ENCODE data around the gene IMMP1L. TPM values are rescaled to one million over a fixed set of nuclear protein-coding genes. Genes with fewer than 3 reads are reported as not detected.
A peak's percentile ranks its signal among the peaks of the same experiment; 100 is the strongest.

The IMMP1L gene
- total and polyA plus RNA-seq, 10 of the 15 experiments (the other 5 are each of a cell fraction or from before 2014, with no cell fraction given): 29.4 to 145 (median 85.8) TPM

- TF ChIP-seq SPI1 (IDR thresholded peaks at IDR 0.05; ENCODE audit: borderline replicate concordance, insufficient read depth, low read depth, low read length): no peak
- no peak for TF ChIP-seq CBX3 (IDR thresholded peaks at IDR 0.05; ENCODE audit: borderline replicate concordance, low read depth)
- TF ChIP-seq, protein P1, sequence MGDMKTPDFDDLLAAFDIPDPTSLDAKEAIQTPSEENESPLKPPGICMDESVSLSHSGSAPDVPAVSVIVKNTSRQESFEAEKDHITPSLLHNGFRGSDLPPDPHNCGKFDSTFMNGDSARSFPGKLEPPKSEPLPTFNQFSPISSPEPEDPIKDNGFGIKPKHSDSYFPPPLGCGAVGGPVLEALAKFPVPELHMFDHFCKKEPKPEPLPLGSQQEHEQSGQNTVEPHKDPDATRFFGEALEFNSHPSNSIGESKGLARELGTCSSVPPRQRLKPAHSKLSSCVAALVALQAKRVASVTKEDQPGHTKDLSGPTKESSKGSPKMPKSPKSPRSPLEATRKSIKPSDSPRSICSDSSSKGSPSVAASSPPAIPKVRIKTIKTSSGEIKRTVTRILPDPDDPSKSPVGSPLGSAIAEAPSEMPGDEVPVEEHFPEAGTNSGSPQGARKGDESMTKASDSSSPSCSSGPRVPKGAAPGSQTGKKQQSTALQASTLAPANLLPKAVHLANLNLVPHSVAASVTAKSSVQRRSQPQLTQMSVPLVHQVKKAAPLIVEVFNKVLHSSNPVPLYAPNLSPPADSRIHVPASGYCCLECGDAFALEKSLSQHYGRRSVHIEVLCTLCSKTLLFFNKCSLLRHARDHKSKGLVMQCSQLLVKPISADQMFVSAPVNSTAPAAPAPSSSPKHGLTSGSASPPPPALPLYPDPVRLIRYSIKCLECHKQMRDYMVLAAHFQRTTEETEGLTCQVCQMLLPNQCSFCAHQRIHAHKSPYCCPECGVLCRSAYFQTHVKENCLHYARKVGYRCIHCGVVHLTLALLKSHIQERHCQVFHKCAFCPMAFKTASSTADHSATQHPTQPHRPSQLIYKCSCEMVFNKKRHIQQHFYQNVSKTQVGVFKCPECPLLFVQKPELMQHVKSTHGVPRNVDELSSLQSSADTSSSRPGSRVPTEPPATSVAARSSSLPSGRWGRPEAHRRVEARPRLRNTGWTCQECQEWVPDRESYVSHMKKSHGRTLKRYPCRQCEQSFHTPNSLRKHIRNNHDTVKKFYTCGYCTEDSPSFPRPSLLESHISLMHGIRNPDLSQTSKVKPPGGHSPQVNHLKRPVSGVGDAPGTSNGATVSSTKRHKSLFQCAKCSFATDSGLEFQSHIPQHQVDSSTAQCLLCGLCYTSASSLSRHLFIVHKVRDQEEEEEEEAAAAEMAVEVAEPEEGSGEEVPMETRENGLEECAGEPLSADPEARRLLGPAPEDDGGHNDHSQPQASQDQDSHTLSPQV (IDR thresholded peaks at IDR 0.05): no peak
- TF ChIP-seq ZNF274 (IDR thresholded peaks at IDR 0.05; ENCODE audit: insufficient read depth, insufficient read length): no peak
- TF ChIP-seq HCFC1 (IDR thresholded peaks at IDR 0.05; ENCODE audit: low read length): no peak; the same call in 1 of the 2 replicates
- TF ChIP-seq, protein P2, sequence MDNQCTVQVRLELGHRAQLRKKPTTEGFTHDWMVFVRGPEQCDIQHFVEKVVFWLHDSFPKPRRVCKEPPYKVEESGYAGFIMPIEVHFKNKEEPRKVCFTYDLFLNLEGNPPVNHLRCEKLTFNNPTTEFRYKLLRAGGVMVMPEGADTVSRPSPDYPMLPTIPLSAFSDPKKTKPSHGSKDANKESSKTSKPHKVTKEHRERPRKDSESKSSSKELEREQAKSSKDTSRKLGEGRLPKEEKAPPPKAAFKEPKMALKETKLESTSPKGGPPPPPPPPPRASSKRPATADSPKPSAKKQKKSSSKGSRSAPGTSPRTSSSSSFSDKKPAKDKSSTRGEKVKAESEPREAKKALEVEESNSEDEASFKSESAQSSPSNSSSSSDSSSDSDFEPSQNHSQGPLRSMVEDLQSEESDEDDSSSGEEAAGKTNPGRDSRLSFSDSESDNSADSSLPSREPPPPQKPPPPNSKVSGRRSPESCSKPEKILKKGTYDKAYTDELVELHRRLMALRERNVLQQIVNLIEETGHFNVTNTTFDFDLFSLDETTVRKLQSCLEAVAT (IDR thresholded peaks at IDR 0.05): 0 out of 2 replicates have a peak, but pooled peaks have one; percentile 11
- no peak for TF ChIP-seq CHD4 (IDR thresholded peaks at IDR 0.05)
- no peak for TF ChIP-seq IKZF2 (IDR thresholded peaks at IDR 0.05)
- no peak for TF ChIP-seq ZNF24 (IDR thresholded peaks at IDR 0.05)
- TF ChIP-seq ZNF384 (IDR thresholded peaks at IDR 0.05; ENCODE audit: borderline replicate concordance, low read depth, low read length): no peak
- TF ChIP-seq ZNF687 (IDR thresholded peaks at IDR 0.05): peak; percentile 53
- TF ChIP-seq, protein P3, sequence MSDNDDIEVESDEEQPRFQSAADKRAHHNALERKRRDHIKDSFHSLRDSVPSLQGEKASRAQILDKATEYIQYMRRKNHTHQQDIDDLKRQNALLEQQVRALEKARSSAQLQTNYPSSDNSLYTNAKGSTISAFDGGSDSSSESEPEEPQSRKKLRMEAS (IDR thresholded peaks at IDR 0.05; ENCODE audit: low read depth, low read length): peak; percentile 15; the same call in 1 of the 2 replicates
- peak; percentile 12; the same call in 1 of the 2 replicates for TF ChIP-seq SIN3A (IDR thresholded peaks at IDR 0.05; ENCODE audit: low read depth, low read length)
- no peak for TF ChIP-seq CBX5 (IDR thresholded peaks at IDR 0.05; ENCODE audit: low read depth)
- TF ChIP-seq, protein P4, sequence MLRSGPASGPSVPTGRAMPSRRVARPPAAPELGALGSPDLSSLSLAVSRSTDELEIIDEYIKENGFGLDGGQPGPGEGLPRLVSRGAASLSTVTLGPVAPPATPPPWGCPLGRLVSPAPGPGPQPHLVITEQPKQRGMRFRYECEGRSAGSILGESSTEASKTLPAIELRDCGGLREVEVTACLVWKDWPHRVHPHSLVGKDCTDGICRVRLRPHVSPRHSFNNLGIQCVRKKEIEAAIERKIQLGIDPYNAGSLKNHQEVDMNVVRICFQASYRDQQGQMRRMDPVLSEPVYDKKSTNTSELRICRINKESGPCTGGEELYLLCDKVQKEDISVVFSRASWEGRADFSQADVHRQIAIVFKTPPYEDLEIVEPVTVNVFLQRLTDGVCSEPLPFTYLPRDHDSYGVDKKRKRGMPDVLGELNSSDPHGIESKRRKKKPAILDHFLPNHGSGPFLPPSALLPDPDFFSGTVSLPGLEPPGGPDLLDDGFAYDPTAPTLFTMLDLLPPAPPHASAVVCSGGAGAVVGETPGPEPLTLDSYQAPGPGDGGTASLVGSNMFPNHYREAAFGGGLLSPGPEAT (IDR thresholded peaks at IDR 0.05; ENCODE audit: low read depth): peak; percentile 94
Observed at GRCh38 chr11:31509429-31510345, at the start of gene IMMP1L, which contains the start of gene ELP4 (continued).

Measured in GM12878 (cell line).